GM12892 (cell line): ENCODE measurements around the gene ZBTB20.

Experiments used
- POLR2A ChIP-seq: IDR thresholded peaks from 2 replicates; pipeline ENCODE4 v1.6.1; 2011; ENCODE audit warnings: low read depth, low read length, control low read depth
- POLR2AphosphoS5 ChIP-seq: IDR thresholded peaks from 2 replicates; pipeline ENCODE4 v1.6.1; 2011; ENCODE audit warnings: low read depth, low read length, control low read depth

DNA sequence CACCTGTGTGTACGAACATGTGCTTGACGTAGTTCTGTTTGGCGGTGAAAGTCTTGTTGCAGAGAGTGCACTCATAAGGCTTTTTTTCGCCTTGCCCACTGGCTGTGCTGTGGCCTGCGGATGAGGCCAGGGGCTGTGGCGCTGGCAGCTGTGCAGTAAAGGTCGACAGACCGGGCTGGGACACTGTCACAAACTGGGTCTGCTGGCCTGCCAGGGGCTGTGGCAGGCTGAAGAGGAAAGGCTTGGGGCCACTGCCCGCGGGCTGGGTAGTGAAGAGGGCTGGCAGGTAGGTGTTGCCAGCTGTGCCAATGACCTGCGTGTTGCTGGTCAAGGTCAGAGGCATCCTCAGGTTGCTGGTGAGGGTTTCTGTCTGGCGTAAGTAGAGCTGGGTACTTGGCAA is 796.8 kb downstream of the ZBTB20 start:
- TF ChIP-seq POLR2AphosphoS5 (no peak), POLR2A (no peak)
